Stimulated activated CD4-positive, alpha-beta T cell treated with anti-CD3 and anti-CD28 coated beads, Interleukin-1b, Interleukin-23, amount 100 ng/mL, for 1 hour (primary cell): Measurements from ENCODE around the gene PRKCH.
"Not testable (repeated sequence)": the region's sequence is repeated elsewhere in the genome, so short reads cannot be mapped to it uniquely, and the experiment has no call there.

Experiments used
- DNase-seq, 2 donors: peaks; one replicate each; pipeline ENCODE4 v3.0.0-alpha.2; 2020; ENCODE audit warnings: low read depth in 2 of 2

PRKCH gene

DNA sequence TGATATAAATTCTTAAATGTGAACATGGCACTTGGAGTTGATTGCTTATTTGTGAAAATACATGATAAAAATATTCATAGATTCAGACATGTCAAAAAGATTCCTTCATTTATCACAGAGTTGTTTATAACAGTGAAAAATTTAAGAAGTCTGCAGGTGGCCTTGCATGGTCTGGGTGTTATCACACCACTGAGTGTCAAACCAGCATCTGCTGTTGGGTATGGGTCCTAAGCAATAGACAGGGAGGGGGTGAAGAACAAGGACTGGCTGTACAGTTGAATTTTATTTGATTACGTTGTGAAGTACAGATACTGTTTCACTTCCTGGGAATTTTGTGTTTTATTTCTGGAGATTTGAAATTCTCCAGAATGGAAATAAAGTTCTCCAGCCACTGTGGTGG is 193.5 kb downstream of the PRKCH start:
- no peak for DNase-seq

DNA sequence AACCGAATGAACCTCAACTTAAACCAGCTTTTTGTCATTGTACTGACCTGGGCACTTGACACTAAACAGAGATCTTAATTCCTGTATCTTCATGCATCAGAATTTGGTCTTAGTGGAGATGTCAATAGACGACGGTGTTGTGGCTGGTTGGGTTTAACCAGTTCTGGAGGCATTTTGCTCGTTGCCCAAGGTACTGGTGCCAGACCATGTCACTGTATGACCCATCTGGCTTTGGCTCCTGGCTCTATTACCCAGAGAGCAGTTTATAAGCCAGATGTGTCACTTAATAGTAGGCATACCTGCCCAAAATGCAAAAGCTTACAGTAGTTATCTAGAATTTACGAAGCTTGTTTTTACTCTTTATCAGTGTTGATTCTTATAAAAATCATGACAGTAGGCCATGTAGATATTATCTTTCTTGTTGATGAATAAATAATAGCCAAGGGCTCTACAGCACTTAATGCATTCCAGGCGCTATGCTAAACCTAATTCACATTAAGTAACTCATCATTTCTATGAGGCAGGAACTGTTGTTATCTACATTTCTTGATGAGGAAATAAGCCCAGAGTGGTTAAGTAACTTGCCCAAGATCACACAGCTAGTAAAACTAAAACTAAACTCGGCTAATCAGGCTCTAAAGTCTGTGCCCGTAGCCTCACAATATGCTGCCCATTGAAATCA is 194.2 kb downstream of the PRKCH start:
- no peak for DNase-seq

DNA sequence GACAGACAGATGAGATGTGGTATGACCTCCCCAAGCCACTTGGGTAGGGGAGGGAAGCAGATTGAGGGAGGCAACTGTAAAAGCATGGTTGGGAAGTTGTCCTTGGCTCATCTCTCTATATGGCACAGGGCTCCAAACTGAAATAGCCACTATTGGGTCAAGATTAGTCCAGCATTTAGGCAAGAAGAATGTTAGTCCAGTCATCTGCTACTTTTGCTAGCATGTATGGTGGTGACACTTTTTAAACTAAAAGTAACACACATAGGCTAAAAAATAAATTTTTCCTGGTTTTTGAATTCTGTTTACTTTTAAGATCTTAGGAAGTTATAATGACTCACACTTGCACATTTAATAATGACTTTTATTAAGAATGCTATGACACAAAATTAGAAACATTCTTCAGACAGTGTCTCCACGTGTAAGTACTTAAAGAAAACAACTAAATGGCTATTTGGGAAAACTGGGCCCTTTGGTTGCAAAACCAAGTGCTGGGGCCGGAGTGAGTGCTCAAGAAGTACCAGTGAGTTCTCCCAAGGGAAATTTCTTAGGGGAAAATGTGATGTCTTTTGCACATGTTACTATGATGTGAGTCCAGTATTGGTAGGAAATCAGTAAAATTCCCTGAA is 194.9 kb downstream of the PRKCH start:
- no peak for DNase-seq

DNA sequence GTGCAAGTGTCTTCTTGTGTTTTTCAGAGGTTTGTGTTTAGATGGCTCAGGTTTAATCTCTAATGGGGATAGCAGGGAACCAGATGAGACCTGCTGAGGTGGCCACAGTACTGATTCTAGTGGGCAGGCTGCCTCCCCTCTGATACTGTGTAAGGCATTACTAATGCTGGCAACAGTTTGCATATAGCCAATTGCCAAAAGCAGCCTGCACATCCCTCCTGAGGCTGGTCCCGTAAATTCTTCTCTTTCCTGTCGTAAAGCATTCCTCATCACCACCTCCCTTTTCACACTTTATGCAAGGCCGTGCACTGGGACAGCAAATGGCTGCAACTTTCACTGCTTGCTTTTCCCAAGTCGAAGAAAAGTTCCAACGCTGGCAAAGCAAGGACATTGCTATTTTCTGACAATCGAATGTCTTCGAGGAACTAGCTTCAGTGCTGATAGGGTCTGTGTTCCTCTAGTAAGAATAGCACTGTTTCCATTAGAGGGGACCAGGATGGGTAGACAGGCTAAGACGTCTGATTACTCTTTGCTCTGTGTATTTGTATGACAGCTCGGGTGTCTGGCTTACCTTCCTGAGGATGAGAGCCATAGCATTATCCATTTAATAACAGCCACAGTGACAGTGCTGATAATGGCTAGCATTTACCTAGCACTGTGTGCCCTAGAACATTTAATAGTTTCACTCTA is 195.7 kb downstream of the PRKCH start:
- no peak for DNase-seq

DNA sequence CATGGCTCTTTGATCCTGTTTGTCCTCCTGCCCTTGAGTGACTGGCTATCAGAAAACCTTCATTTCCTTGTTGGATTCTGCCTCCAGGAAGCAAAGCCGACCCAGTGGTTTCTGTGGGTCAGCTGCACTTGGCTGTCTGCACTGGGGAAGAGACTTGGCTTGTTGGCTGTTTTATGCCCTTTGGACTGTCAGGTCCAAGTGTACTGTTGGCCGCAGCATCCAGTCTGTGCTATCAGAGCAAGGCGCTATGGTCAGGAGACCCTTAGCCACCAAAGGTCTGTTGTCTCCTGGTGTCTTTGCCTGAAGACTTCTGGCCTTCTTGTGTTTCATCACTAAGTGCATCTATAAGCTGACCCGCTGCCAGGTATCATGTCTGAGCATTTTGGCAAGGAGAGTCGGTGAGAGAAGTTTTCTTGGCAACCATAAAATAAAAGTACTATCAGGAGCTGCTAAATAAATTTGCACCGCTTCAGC is 196.6 kb downstream of the PRKCH start:
- DNase-seq: no peak

DNA sequence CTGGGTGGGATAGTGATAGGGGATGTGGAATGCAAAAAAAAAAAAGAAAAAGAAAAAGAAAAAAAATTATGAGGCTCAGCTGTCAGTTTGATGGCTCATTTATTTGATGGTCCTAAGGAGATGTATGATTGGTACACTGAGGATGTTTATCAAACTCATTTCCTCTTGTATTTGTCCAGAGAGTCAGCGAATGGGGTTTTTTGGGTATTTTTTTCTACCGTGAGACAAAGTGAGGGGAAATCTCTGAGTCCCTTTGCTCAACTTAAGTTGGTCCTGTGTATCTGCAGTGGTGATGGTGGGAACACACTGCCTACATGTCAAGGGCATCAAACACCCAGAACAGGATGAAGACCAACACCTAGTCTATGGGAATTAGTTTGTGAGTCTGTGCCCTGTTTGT is 197.0 kb downstream of the PRKCH start:
- no peak for DNase-seq

DNA sequence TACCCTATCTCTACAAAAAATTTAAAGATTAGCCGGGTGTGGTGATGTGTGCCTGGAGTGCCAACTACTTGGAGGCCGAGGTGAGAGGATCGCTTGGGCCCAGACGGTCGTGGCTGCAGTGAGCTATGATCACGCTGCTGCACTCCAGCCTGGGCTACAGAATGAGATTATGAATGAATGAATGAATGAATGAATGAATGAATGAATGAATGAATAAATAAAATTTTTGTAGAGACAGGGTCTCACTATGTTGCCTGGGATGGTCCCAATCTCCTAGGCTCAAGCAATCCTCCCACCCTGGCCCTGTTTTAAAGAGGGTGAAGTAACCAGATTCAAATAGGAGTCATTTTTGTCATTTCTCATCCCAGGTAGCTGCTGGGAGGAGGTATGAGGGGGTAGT is 197.7 kb downstream of the PRKCH start:
- no peak for DNase-seq

DNA sequence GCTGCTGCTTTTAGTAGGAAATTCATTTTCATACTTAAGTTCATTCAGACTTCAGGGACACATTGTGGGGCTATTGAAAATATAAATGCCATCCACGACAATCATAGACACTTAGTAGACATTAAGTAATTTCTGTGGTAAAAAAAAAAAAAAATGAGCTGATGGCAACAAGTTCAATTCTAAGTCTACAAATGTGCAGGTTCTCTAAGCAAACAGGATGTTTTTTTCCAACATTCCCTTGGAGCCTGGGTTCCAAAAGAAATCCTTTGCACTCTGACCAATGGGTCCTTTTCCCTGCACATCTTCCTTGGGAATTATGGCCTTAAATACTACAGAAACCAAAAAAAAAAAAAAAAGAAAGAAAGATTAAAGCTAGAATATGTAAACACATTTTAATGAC is 198.4 kb downstream of the PRKCH start:
- DNase-seq: no peak

DNA sequence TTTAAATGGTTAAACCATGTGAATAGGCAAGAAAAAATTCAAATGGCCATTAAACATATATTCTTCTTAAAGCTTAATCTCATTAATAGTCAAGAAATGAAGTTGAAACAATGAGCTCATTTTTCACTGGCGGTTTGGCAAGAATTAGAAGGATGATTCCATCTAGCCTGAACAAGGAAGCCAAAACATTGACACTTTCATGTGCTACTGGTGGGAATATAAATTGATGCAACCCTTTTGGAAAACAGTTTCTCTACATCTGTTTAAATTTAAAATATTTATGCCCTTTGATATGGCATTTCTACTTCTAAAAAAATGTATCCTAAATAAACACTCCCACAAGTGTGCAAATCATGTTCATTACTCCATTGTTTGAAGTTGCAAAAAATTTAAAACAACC is 199.2 kb downstream of the PRKCH start:
- DNase-seq: no peak

DNA sequence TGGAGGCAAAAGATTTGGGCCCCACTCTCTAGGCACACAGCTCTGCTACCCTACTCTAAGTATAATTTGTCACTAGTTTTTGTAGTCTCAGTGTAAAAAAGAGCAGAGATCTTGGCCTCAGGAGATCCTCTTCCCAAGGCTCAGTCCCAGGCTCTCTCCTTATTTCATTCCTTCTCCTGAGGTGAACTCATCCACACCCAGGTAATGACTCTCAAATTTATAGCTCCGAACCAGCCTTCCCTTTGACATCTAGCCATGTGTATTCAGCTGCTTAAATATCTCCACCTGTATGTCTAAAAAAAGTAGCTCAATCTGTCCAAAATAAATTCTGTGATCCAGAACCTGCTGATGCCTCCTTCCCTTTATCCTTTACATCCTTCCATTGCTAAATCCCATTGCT is 200.4 kb downstream of the PRKCH start:
- no peak for DNase-seq

DNA sequence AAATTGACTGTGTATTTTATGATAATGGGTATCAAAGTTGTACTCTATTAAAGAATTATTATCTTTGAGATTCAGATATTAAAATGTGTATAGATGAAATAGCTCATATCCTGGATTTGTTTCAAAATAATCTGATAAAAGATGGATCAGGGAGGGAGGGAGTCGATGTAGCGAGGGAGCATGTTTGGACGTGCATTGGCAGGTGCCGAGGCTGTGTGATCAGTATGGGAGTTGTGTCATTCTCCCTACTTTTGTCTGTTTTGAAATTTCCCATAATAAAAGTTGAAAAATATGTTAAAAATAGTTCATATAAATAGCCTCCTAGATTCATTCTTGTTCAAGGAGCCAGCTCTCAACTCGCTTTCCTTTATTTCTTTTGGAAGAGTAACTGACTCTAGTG is 202.4 kb downstream of the PRKCH start:
- no peak for DNase-seq

DNA sequence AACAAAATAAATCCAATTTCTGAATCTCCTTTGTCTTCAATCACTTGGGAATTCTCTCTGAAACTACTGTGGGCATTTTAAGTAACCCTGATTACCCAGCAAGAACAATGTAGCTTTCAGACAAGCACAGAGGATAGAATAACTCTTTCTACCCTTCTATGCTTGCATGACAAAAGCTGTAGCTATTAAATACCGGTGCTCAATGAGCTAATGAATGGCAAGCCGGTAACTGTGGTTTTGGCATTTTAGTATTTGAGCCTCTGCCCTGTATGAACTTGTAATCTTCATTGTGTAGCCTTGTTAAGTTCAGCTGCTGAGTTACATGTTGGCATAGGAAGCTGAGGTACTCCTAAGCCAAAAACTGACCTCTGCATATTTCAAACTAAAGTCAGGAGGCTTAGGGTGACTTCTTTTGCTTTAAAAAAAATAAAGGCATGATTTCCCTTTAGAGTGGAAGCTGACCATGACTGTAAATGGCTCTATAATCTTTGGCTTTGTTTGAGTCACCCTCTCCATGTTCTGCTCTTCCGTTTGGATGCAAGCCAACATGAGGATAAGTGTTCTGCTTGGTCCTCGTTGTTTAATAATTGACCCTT is 202.9 kb downstream of the PRKCH start:
- DNase-seq: no peak

DNA sequence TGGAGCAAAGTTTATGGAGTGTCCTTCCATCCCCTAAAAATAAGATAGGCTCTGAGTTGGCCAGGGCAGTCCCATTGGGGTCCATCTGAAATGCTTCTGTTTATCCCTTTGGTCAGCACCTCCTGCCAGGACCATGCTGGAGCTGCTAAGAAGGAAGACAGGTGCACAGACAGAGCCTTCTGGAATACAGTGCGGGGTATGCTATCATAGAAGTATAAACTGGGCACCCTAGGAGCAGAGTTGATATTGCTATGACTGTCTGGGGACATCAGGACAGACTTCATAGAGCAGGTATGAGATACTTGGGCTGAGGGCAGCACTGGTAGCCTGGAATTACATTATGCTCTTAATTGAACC is 203.5 kb downstream of the PRKCH start:
- DNase-seq: no peak

DNA sequence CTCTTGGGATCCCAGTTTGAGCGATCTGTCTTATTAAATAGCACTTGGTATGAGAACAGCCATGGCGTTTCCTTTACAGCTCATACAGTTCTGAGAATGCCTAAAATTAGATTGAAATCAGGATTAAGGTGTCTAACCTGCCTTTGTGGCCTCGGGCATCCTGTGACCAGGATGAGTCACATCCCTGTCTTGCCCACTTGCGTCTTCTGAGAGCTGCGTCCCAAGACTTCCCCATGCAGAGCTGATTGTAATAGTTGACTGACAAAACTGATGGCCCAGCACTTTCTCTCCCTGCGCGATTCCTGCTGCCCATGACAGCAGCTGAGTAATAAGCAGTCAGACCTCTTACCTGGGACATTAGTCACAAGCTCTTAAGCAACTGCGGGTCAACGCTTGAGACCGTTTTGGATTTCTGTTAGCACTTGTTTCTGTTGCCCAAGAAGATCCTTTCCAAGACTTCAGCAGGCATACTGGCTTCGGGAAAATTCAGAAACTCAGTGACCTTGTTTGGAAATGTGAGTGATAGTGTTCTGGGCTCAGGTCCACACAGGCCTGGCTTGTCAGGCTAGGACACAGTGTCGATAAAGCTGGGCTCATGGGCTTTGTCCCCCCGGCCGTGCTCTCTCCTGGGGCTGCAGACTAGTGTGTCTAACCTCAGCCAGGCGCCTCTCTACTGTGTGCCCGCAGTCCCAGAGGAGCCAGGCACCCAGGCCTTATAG is 204.1 kb downstream of the PRKCH start:
- peak in 1 of 2 donors; percentile 30 for DNase-seq

DNA sequence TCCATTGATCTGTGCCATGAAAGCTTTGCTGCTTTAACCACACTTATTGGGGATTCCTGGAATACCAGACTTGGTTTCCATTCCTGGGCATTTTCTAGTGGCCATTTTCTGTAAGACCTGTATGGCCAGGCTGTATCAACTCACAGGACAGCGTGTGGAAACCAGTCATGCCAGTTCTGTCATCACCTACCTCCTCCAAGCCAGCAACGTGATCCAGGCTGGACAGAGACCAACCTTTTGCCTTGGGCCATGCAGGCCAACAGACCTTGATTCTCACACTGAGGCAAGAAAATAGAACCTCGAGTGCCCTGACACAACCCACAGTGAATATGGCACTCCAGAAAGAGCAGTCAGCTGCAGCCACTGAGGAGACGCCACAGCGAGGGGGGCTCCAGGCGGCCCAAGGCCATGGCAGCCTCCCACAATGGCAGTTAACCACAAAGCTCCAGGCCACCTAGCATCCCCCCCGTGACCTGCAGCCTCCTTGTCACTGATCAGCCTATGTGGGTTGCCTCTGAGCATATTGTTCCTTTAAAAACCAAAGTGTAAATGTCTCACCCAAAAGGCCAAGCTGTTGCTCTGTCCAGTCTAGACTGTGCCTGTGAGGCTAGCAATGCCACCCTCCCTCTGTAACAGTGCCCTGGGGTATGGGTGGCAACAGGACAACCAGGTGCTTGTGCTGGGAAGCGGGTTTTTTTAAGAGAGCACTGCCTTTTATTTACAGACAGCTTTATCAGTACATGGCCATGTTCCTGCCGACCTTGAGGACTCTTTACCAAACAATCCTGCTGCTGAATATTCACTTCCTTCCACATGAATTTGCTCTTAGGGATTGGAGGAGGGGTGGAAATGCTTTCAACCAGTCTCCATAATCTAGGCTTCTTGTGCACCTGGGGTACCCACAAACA is 205.3 kb downstream of the PRKCH start:
- DNase-seq: no peak

DNA sequence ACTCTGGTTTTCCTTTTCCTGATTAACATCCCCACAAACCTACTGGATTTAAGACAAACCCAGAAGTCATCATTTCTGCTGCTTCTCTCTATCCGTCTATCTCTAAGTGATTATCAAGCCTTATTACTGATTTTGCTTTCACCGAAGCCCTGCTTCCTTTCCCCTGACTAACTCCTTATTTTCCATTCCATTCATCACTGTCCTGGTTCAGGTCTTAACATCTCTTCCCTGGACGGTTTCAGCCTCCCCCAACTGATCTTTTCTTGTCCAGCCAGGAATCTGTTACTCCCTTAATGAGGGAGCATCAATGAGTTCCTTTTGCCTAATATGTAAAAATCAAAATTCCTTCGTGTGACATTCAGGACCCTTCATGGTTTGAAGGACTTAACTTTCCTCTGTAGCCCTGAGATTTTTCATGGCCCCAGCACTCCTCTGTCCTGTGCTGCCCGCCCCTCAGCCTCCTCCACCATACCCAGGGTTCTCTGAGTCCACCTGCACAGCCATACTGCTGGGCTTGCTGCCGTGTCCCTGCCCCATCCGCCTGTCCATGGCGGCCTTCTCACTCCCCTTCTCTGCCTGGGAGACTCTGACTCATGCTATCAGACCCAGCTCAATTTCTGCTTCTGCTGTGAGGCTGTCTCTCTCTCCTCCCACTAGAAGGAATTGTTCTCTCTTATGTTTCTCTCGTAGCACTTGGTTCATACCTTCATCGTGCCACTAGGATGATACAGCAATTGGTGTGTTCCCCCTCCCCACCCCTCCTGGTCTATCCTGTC is 206.1 kb downstream of the PRKCH start:
- no peak for DNase-seq

DNA sequence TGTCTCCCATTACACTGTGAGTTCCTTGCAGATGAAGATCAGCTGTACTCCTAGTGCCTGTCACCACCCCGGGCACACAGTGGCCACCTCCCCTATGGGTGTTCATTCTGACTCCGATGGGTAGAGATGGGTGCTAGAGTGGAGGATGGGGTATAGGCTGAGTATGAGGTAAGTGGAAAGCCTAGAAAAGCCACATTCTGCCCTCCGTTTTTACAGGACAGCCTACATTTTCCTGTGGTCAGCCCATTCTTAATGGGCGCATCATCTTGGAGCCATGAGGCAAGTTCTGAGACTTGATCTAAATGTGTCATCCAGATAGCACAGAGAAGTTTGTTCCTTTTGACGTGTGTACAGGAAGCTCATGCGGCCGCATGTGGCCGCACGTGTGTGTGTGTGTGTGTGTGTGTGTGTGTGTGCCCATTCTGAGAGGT is 207.2 kb downstream of the PRKCH start:
- no peak for DNase-seq

DNA sequence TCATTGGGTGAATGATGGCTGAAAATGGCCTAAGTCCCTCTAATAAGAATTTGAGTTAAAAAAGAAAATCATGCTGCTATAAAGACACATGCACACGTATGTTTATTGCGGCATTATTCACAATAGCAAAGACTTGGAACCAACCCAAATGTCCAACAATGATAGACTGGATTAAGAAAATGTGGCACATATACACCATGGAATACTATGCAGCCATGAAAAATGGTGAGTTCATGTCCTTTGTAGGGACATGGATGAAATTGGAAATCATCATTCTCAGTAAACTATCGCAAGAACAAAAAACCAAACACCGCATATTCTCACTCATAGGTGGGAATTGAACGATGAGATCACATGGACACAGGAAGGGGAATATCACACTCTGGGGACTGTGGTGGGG is 208.0 kb downstream of the PRKCH start:
- DNase-seq: not testable (repeated sequence)

DNA sequence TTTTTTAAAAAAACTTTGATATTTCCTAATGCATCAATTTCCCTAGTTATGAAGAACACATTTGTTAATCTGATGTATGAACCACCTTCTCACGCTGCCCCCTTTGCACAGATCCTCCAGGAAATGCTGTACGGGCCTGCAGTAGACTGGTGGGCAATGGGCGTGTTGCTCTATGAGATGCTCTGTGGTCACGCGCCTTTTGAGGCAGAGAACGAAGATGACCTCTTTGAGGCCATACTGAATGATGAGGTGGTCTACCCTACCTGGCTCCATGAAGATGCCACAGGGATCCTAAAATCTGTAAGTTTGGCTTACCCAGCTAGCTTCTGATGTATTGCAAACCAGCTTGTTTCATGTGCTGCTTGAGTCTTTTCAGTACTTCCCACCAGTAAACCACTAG is 208.9 kb downstream of the PRKCH start:
- no peak for DNase-seq

DNA sequence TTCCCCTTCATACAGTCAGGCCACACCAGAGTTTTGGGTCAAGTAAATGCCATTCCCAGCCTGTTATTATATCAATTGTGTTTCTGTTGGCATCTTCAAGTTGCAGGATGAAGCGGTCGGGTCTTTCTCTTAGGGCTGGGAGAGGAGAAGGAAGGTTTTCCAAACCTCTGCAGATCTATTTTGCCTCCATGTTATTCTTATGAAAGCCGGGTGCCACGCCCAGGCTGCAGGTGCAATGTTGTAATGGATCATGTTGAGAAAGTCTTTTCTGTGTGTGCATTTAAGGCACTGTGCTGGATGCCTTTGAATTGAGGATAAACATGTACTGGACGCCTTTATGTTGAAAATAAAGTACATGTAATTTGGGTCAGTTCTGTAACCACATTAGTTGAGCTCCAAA is 209.5 kb downstream of the PRKCH start:
- no peak for DNase-seq
